HT-29 (cell line): ENCODE results near the gene CFAP299. TPM values are rescaled to one million over a fixed set of nuclear protein-coding genes. Genes with fewer than 3 reads are reported as not detected.
"Not testable (repeated sequence)": the region's sequence is repeated elsewhere in the genome, so short reads cannot be mapped to it uniquely, and the experiment has no call there.

Experiments
- DNase-seq: peaks from one replicate; pipeline ENCODE4 v3.0.0-alpha.2; 2015; ENCODE audit warnings: low spot score
- total RNA-seq: library from RNA; depleted of rRNA; stranded (reverse); fragments of >200 nt; shearing (Covaris generic); gene quantifications from 2 replicates; pipeline ENCODE4 v1.2.3, GENCODE V29; 2014

Gene CFAP299
- total RNA-seq, 1 experiment from 2014 or later: not detected

DNA sequence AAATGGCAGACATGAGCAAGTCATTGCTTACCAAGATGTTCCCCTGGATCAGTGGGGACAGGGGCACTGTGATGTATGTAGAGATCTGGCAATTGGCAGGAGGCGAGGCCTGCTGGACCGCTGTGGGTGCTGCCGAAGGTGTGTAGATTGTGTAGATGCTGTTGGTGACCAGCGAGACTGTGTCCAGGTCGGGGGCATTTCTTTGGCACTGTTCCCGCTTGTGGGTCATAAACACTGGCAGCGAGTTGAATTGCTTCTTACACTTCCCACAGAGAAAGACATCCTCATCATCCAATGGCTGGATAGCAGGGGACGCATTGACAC is 52.7 kb downstream of the CFAP299 start:
- DNase-seq: no peak

DNA sequence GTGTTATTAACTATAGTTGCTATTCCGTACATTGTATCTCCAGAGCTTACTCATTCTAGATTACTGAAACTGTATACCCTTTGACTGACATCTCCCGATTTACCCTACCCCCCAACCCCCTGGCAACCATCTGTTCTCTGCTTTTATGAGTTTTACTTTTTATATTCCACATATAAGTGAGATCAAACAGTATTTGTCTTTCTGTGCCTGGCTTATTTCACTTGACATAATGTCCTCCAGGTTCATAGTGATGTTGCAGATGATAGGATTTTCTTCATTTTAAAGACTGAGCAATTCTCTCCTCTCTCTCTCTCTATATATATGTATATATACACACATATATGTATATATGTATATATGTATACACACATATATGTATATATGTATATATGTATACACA is 54.6 kb downstream of the CFAP299 start:
- DNase-seq: no peak

- DNase-seq: no peak
Observed at GRCh38 chr4:80393246-80393969, 57.9 kb downstream of the CFAP299 start.

- no peak for DNase-seq
Observed at GRCh38 chr4:80393970-80394250, 58.4 kb downstream of the CFAP299 start.

DNA sequence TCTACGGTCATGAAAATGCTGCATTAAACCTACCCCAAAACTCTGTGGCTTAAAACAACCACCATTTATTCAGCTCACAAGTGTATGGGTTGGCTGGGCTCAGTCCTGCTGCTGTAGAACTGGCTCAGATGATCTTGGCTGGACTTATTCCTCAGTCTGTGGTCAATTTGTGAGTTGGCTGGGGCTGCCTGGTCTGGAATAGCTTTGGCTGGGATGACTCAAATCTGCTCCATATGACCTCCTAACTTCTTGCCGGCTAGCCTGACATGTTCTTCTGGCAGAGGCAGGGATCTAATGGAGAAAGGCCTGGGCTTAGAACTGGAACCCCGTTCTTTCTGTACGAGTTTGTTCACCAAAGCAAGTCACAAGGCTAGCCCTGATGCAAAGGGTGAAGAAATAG is 71.7 kb downstream of the CFAP299 start:
- no peak for DNase-seq

DNA sequence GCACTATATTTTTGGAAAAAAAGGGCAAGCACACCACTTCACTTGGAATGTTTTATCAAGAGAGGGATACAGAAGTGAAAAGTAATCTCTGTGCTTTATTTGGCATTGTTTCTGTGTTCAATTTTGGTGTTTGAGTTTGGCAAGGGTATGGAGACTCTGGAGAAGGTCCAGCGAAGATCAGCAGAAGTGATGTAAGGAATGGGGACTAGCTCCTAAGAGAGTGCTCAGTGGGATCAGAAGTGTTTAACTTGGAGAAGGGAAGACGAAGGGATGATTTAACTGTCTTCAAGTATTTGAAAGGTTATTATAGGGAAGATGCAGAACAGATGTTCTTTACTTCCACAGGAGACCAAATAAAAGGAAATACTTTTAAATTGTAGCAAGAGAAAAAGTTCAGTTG is 74.3 kb downstream of the CFAP299 start:
- no peak for DNase-seq

DNA sequence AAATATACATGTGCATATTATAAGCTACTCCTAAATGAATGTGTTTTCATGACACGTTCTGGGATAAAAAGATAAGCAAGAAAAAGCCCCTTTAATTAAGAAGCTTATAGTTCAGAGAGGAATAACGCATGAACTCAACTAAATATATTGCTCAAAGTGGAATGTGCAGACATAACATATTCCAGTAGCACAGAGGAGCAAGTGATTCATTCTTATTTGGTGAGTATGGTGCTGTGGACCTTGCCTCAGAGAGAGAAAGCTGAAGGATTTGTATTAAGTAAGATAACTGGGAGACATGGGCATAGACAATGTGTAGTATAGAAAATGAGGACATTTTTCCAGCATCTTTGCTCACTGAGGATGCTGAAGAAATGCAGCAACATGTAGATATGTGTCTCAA is 76.8 kb downstream of the CFAP299 start:
- DNase-seq: no peak

- DNase-seq: no peak
Observed at GRCh38 chr4:80413086-80413485, 77.6 kb downstream of the CFAP299 start.

GRCh38 chr4:80417019-80417418 is 81.5 kb downstream of the CFAP299 start:
- DNase-seq: no peak

DNA sequence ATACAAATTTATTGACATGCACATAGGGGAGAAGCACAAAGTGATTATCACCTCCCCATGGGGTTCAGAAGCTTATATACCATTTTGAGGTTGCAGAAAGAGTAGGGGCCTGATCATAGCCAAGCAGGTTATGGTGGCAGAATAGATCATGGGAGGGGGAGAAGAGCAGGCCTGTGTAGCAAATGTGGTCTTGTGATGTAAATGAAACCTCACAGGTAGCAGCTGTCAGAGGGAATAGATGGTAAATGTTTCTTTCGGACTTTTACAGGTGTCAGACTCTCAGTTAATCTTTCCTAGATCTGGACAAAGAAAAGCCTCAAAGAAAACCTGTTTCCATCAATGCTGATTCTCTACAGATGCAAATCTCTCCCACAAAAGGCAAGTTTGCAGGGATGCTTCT is 84.4 kb downstream of the CFAP299 start:
- DNase-seq: no peak

DNA sequence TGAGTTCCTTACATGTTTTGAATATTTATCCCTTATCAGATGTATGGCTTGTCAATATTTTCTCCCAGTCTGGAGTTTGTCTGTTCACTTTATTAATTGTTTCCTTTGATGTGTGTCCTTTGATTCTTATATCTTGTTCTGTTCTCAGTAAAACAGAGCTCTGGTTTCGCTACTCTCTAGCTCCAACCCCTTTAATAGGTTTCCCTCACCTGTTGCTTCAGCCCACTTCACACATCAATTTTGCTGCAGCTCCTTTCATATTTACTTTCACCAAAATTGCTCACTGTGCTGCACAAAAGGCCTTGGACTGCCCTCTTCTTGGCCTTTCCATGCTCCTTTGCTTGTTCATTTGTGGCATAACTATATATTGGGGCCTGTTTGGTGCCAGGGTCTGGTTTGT is 85.1 kb downstream of the CFAP299 start:
- no peak for DNase-seq

DNA sequence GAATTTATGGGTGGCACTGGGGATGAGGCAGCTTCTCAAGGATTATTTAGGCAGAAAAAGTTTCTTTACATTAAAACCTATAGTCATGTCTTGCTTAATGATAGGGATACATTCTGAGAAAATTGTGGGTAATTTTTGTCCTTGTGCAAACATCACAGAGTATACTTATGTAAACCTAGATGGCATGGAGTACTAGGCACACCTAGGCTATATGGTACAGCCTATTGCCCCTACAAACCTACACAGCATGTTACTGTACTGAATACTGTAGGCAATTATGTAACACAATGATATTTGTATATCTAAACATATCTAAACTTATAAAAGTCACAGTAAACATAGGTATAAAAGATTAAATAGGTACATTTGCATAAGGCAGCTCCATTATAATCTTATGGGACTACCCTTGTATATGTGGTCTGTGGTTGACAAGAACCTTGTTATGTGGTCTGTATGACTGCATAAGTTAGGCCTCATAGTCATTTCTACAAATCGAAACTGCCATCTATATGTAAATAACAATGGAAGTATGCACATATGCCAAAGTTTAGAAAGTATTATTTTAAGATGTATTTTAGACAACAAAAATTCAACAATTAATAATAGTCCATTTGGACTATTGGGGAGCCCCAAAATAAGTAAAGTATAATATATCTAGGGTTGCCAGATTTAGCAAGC is 87.3 kb downstream of the CFAP299 start:
- no peak for DNase-seq

- DNase-seq: no peak
Observed at GRCh38 chr4:80423553-80424224, 88.2 kb downstream of the CFAP299 start.

DNA sequence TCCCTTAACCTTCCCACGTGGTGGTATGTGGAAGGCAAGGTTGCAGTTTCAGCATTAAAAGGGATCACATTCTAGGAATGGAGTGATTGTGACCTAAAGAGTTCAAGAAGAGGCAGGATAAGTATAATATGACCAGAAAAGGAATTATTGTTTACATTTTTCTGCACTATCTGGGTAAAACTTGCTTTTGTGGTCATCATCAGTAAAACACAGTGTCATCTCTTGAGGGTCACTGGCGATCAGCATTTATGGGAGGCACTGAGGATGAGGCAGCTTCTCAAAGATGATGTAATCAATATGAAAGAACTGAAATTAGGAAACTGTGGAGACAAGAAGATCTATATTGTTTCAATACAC is 88.7 kb downstream of the CFAP299 start:
- DNase-seq: no peak

GRCh38 chr4:80425124-80426100 is 89.9 kb downstream of the CFAP299 start:
- DNase-seq: no peak

- DNase-seq: no peak
Observed at GRCh38 chr4:80431203-80431965, 95.9 kb downstream of the CFAP299 start.

GRCh38 chr4:80434238-80434637 is 98.7 kb downstream of the CFAP299 start:
- DNase-seq: no peak

- no peak for DNase-seq
Observed at GRCh38 chr4:80438016-80438415, 102.5 kb downstream of the CFAP299 start.

DNA sequence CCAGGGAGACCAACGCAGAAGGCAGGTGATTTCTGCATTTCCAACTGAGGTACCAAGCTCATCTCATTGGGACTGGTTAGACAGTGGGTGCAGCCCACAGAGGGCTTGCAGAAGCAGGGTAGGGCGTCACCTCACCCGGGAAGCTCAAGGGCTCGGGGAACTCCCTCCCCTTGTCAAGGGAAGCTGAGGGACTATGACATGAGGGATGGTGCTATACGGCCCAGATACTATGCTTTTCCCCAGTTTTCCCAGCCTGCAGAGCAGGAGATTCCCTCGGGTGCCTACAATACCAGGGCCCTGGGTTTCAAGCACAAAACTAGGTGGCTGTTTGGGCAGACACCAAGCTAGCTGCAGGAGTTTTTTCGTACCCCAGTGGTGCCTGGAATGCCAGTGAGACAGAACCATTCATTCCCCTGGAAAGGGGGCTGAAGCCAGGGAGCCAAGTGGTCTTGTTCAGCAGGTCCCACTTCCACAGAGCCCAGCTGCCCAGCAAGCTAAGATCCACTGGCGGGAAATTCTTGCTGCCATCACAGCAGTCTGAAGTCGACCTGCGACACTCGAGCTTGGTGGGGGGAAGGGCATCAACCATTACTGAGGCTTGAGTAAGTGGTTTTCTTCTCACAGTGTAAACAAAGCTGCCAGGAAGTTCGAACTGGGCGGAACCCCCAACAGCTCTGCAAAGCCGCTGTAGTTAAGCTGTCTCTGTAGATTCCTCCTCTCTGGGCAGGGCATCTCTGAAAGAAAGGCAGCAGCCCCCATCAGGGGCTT is 103.9 kb downstream of the CFAP299 start:
- not testable (repeated sequence) for DNase-seq

DNA sequence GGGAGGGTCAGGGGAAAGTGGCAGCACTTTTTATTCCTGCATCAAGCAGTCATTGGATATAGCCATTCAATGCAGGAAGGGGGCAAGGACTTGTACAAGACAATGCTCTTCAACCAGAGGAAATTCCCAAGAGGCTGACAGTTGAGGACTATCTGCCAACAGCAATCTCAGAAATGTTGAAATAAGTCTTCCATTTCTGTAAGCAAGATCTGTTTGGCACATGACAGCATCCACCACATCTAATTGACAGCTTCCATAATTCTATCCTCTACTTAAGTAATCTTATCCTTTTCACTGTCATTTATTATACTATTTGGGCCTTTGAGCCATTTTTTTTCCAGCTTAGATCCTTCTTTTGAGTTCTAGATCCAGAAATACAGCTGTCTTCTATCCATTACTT is 110.7 kb downstream of the CFAP299 start:
- DNase-seq: no peak

DNA sequence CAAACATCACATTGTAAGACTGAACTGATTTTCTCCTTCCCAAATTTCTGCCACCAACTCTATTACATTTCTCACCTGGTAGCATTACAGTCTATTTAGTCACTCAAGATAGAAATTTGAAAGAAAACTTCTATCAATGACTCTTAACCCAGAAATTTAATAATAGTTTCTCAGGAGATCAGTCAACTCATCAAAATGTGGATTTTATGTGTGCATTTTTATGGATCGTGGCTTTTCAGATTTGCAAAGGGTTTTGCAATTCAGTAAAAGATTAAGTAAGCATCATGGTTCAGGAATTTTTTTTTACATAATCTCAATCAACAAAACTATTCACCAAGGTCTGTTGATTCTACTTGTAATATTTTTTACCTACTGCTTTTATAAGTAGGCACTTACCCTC is 111.1 kb downstream of the CFAP299 start:
- DNase-seq: no peak
